Activated CD4-positive, alpha-beta T cell treated with anti-CD3 and anti-CD28 coated beads for 4 hours (primary cell): ENCODE measurements around the gene ZNF853.
A peak's percentile ranks its signal among the peaks of the same experiment; 100 is the strongest.

Source experiments
- DNase-seq, 2 donors: peaks; one replicate each; pipeline ENCODE4 v3.0.0-alpha.2; 2020

ZNF853 gene

DNA sequence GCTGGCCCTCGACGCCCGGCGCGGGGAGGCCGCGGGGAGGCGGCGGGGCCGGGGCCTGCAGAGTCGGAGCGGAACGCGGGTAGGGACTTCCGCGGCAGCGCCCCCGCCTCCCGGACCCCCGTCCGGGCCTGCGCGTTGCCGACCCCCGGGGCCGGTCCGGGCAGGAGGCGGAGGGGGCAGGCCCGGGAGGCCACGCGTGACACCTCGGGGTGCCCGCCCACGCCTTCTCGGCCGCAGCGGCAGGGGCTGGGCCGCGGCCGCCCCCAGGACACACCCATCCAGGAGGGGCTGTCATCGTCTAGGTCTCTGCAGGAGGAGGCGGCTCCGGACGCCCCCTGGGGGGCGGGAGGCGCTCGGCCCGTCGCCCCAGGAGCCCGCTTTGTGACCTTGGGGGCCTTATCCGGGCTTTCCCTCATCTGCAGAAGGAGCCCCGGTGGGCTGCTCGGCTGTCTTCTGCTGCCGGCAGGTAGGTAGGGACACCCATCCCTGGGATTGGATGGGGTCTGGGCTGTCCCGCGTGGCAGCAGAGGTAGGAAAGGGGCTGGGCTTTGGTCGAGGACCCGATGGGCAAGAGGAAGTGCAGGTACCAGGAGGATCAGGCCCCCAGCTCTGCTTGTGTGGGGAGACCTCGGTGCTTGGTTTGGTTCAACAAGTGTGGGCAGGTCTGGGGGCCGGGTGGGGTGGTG lies 22.3 kb downstream of the ZNF853 start:
- peak; percentile 44 to 61 for DNase-seq

DNA sequence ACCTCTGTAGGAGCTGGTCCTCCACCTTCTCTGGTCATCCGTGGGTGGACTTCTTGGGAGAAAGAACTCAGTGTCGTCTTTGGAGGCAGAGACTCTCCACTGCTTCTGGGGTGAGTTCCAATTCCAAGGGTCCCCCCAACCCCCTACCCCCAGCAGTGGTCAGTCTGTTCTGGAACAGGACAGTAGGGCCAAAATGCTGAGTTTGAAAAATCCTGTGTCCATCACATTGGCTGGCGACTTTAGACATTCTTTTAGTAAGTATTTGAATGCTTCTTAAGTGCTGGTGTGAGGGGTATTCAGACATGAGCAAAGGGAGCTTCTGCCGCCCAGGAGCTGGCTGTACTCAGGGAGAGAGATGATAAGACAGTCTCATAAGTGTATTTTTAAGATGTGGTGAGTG lies 23.6 kb downstream of the ZNF853 start:
- no peak for DNase-seq

DNA sequence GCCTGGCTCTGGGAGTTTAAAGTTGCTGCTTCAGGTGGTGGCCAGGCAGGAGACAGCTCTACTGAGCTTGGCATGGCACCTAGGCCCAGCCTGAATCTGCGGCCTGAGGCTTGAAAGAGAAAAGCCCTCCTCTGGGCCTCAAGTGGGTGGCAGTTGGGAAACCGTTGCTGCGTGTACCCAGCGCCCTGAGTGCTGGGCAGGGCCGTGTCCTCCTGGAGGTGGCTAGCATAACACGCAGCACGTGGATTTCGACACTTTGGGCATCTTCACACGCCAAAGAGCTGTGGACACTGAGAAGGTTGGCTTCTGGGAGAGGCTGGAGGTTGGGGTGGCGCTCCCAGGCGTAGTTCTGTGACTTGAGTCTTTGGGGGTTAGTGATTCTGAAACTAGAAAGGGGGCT lies 24.2 kb downstream of the ZNF853 start:
- DNase-seq = no peak

DNA sequence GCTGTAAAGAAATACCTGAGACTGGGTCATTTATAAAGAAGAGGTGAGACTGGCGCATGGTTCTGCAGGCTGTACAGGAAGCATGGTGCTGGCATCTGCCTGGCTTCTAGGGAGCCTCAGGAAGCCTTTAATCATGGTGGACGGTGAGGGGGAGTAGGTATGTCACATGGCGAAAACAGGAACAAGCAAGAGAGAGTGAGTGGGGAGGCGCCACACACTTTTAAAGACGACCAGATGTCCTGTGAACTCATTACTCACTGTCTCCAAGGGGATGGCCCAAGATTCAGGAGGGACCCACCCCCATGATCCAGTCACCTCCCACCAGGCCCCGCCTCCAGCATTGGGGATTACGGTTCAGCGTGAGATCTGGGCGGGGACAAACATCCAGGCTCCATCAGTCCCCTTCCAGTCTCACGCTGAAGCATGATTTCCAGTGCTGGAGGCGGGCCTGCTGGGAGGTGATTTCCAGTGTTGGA lies 24.9 kb downstream of the ZNF853 start:
- peak; percentile 24 to 37 for DNase-seq

DNA sequence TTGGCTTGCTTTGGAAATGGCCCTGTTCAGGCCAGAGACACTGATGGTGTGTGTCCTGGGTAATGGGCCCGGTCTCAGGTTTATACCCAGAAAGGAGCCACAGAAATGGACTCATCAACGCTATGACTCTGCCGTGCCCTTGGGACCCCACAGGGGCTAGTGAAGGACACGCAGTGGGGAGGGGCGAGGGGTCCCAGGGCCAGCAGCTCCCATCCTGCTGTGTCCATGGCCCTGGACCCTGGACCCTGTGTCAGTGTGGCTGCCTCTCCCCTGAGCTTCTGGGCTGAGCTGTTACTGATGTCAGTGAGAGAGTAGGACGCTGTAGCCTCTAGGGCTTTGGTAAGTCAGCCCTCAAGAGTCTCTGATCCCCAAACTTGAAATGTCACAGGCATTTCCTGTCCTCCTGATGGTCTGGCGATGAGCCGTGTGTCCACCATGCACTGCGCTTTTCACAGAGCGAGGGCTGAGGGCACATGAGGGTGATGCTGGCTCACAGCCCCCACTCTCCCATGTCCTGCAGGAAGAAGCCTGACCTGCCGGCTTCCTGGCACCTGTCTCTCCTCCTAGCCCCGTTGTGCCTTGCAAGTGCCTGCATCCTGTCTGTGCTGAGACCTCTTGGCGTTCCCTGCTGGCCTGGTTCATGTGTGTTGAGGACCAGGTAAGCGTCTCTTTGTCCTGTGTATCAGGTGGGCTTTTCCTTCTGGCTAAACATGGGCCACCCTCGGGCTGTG lies 26.1 kb downstream of the ZNF853 start:
- DNase-seq = no peak

DNA sequence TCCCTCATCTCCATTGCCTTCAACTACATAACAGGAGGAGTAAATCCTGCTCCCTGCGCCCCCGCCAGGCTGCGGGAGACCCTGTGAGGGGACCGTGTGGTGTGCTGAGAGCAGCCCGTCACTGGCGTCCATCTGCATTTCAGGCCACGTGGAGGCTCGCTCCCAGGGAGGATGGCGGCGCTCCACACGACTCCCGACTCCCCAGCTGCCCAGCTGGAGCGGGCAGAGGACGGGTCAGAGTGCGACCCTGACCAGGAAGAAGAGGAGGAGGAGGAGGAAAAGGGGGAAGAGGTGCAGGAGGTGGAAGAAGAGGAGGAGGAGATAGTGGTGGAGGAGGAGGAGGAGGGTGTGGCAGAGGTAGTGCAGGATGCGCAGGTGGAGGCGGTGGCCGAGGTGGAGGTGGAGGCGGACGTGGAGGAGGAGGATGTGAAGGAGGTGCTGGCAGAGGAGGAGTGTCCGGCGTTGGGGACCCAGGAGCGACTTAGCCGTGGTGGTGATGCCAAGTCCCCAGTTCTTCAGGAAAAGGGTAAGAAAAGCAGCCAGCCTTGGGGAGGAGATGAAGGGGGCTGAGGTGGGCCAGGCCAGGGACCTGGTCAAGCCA lies 26.9 kb downstream of the ZNF853 start:
- no peak for DNase-seq

DNA sequence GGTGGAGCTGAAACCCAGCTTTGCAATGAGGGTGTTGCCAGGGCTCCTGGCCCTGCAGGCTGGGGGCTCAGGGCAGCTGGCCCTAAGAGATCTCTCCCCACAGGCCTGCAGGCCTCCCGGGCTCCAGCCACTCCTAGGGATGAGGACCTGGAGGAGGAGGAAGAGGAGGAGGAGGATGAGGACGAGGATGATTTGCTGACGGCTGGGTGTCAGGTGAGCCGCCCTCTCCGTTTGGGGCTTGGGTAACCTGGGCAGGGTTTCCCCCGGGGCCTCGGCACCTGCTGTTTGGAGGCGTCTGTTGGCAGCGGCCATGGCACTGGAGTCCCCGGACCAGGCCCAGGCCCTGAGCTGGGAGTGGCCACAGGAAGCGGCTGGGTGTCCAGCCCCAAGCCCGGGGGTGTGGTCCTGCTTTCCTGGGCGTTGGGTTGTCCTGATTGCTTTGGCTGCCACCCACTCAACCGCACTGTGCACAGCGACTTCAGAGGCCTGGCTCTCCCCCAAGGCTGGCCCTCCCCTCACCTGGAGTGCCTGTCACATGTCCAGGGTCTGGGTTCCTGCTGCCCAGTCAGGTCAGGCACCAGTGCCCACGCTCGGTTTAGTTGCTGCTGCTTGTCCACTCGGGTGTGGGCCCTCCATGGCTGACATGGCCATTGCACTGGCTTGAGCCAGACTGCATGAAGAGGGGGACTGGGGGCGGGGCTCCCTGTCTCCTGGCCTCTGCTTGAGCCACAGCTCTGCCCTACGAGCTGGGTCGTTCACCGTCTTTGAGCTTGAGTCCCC lies 27.6 kb downstream of the ZNF853 start:
- DNase-seq = no peak

DNA sequence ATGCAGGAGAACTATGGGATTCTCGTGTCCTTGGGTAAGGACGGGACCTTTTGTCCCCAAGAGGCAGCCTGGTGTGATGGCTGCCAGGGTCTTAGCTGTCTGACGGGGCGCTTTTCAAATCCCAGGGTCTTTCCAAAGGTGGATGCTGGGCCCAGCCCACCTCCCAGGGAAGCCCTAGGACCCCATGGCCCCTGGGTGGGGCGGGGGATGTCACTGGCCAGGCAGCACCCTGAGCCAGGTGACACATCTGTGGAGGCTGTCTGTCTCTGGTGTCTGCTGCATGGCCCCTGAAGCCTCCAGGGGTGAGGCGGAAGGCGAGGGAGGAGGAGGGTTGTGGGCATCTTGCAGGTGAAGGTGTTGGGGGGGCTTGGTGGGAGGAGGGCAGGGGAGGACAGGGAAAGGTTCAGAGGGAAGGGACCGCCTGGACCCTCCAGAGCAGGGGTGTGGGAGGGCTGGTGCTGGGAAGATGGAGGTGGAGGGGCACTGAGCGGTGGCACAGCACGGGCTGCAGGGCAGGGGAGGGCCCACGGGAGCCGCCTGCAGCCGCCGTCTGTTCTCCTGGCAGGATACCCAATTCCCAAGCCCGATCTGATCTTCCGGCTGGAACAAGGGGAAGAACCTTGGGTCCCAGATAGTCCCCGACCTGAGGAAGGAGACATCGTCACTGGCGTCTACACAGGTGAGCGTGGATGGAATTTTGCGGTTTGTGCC lies 28.7 kb downstream of the ZNF853 start:
- no peak for DNase-seq

DNA sequence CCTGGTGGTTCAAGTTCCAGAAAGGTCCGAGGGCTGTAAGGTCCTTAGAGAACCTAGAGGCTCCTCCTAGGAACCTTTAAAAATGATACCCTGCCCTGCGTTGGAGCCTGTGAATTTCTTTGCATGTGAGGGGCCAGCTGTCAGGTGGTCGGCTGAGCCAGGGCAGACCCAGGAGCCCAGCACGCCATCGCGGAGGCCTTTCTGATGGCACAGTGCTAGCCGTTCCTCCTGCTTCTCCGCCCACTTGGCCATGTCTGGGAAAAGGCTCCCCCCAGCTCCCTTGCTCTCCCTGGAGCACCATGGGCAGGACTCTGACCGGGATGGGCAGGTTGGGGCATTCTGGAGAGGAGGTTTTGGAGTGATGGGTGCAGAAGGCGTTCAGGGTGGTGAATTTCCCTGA lies 29.3 kb downstream of the ZNF853 start:
- no peak for DNase-seq

DNA sequence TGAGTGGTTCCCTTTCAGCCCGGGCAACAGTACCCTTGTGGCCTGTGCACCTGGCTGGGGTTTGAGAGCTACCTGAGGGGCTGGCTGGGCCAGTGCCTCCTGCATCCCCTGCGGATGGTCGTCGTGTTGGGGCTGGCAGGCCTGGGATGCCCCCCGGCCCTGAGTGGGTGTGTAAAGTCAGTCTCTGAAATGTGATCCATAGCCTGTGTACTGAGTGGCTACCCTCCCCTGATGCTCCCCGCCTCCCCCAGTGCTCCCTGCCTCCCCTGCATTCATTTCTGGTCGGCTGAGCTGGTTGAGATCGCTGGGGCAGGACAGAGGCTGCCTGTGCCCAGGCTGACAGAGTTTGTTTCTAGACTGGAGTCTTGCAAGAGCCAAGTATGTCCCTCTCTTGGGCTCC lies 31.1 kb downstream of the ZNF853 start:
- no peak for DNase-seq

DNA sequence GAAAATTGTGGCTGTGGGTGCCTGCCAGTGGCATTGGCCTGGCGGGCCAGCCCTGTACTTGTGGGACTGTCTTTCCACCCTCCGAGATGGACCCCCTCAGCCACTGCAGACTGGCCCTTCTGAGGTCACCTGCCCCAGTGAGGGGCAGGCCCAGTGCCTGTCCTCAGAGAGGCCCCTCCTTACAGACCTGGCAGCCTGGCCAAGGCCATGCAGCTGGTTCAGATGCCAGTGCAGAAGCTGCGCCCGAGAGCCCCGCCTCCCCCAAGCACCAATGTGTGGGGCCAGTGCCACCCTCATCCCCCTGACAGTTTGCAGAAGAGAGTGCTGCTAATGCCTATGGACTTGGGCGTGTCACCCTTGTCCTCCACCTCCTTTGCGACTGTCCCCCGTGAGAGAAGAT lies 31.7 kb downstream of the ZNF853 start:
- DNase-seq = no peak

DNA sequence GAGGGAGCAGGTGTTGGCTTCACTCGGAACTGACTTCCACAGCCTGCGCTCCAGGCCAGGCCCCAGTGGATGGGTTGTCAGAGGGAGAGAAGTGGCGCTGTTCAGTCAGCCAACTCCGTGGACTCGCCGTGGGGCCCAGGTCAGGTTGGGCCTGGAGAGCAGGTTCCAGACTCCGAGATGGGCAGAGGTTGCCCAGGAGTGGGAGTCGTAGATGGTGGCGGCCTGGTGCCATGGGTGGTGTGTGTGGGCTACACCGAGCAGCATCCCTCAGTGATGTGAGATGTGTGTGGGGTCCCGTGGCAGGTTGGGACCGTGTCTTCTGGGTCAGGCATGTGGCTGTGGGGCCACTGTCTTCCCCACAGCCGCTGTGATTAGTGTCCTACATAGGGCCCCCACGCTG lies 32.1 kb downstream of the ZNF853 start:
- no peak for DNase-seq

DNA sequence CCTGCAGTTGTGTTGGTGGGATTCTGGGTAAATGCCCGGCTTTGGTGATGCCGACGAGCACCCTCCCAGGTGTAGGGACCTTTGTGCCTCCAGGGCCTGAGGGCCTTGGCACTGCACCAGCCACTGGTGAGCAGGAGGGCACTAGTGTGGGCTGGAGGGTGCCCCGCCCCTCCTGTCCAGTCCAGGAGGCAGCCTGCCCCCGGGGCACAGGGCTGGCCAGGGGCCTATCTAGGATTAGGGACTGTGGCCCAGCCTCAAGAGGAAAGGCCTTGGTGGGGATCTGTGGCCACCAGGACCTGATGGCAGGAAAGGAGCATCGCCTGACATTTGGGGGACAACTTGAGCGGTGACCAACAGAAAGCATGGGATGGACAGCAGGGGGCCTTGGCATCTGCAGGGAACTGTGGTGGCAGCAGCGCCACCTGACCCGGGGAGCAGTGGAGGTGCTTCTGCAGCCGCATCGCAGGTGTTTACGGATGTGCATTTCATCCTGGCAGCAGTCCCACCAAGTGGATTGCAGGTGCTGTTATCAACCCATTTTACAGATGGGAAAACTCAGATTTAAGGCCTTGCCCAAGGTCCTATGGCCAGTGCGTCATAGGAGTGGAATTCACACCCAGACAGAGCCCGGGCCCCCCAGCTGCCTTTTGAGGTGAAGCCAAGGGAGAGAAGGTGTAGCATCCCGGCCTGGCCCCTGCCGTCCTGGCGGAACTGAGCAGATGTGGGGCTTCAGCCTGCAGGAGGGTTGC lies 32.8 kb downstream of the ZNF853 start:
- no peak for DNase-seq

DNA sequence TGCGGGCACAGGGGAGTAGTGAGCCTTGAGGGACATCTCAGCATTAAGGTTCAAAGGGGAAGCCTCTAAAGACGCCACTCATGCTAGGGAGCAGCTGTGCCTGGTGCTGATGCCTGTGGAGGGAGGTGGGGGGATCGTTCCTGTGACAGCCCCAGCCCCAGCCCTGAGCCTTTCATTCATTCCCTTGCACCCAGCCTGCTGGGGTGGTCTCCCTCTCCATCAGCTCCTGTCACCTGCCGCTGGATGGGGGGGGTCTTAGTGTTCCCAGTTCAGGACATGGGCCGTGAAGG lies 33.4 kb downstream of the ZNF853 start:
- DNase-seq = no peak

DNA sequence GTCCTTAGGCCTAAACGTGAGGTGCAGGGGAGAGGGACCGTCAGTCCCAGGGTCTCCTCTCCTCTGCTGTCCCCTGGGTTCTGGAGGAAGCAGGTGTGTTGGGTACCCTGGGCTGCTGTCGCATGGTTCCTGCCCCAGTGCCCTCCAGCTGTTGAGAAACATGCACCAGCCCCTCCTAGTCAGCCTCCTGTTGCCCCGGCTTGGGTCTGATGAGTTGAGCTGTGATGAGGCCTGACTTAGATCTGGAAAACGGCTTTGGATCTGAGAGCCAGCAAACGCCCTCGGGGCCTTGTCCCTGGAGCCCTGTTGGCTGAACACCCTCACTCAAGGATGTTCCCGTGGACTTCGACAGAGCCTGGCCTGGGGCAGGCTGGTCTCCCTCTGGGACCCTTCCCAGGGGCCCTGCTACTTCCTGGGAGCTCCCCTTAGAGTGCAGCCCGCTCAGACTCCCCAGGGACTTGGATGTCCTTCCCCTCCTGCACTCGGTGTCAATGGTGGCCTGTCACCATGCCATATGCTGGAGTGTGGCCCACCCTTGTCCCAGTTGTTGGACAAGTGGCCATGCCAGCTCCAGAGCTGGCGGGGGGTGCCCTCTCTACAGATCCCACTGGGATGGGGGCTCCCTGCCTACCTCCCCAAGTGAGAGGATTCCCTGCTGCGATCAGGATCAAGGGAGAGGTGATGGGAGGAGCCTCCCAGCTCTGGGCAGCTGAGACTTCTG lies 34.0 kb downstream of the ZNF853 start:
- no peak for DNase-seq

DNA sequence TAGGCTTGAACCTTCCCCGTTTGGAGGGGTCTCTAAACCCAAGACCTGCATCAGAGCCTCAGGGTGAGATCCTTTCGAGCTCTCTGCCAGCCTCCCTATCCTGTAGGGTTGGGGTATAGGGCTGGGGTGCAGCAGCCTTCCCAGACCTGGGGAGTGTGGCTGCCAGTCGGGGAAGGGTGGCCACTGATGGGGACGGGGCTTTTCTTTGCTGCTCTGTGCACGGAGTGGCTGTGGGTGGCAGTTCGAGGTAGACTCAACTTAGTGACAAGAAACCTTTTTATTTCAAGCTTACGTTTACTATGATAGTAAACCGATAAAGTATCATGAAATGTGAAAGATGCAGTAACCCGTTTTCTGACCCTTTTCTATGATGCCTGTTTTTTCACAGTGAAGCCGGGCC lies 34.7 kb downstream of the ZNF853 start:
- DNase-seq = no peak

DNA sequence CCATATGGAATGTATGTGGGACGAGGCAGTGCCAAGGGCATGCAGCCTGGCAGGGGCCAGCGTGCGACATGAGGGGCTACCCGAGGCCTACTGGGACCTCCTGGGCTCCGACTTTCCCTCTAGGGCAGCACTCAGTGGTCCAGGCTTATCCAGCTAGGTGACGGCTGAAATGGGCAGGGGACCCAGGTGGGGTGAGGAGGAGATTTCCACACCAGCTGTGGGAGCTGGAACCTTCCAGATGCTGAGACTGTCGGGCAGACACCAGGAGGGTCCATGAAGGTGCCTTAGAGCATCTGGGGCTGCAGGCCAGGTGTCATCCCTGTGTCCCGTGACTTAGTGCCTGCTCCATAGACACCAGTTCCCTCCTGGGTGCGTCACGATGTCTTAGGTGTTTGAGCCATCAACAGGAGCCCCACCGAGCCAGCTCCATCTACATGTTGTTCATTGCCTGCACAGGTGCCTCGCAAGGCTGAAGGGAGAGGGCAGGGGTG lies 35.2 kb downstream of the ZNF853 start:
- no peak for DNase-seq

DNA sequence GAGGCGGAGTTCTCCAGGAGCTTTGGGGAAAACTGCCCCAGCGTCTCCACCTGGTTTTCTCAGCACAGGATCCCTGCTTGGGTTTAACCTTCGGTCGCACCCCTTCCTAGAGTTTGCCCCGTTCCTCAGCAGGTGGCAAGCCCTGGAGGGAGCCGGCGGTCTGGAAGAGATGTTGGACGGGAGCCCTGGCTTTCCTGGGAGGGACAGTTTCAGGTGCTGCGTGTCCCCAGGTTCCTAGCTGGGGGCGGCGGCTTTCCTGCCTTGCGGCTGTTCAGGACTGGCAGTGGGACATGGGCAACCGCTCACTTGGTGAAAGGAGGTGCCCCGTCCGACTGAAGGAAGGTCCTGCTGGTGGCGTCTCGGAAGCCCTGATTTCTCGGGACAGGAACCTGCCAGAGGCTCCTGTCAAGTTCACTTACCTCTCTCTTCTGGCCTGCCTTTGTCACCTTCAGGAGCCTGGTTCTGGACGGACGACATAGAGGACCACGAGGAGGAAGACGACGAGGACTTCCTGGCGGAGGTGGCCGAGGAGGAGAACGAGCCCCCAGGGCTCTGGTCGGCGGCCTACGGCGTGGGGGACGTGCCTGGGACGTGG lies 36.5 kb downstream of the ZNF853 start:
- no peak for DNase-seq

DNA sequence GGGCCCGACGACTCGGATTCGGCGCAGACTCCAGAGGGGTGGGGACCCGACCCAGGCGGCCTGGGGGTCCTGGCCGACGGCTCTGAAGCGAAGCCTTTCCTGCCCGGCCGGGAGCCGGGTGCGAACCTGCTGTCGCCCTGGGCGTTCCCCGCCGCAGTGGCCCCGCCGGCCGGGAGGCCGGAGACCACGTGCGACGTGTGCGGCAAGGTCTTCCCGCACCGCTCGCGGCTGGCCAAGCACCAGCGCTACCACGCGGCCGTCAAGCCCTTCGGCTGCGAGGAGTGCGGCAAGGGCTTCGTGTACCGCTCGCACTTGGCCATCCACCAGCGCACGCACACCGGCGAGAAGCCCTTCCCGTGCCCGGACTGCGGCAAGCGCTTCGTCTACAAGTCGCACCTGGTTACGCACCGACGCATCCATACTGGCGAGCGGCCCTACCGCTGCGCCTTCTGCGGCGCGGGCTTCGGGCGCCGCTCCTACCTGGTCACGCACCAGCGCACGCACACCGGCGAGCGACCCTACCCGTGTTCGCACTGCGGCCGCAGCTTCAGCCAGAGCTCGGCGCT lies 37.1 kb downstream of the ZNF853 start:
- DNase-seq = no peak
